BLaER1 treated with 17β-estradiol and CSF1 and Interleukin-3, amounts not matched to agents 10 nM and 100 nM (cell line): Measurements from ENCODE around the gene MC5R.
"Not testable (repeated sequence)": the region's sequence is repeated elsewhere in the genome, so short reads cannot be mapped to it uniquely, and the experiment has no call there.

Source experiments
- H3K27ac ChIP-seq, 11 experiments: shearing (Covaris generic); formaldehyde crosslinking; 2 replicates each; pipeline ENCODE4 v1.8.1; 2022
- H3K27me3 ChIP-seq, 11 experiments: shearing (Covaris generic); formaldehyde crosslinking; 2 replicates each; pipeline ENCODE4 v1.8.1; 2022
- H3K36me3 ChIP-seq, 11 experiments: shearing (Covaris generic); formaldehyde crosslinking; 2 replicates each; pipeline ENCODE4 v1.8.1; 2022
- H3K4me1 ChIP-seq, 10 experiments: shearing (Covaris generic); formaldehyde crosslinking; 2 replicates each; pipeline ENCODE4 v1.8.1; 2022
- H3K4me2 ChIP-seq, 11 experiments: shearing (Covaris generic); formaldehyde crosslinking; 2 replicates each; pipeline ENCODE4 v1.8.1; 2022
- H3K4me3 ChIP-seq, 10 experiments: shearing (Covaris generic); formaldehyde crosslinking; 2 replicates each; pipeline ENCODE4 v1.8.1; 2022
- H3K9ac ChIP-seq, 11 experiments: shearing (Covaris generic); formaldehyde crosslinking; 2 replicates each; pipeline ENCODE4 v1.8.1; 2022
- H3K9me3 ChIP-seq, 11 experiments: shearing (Covaris generic); formaldehyde crosslinking; replicated peaks in 1 of 11; 2 replicates each; pipeline ENCODE4 v1.8.1; 2022
- H4K20me1 ChIP-seq, 11 experiments: shearing (Covaris generic); formaldehyde crosslinking; 2 replicates each; pipeline ENCODE4 v1.8.1; 2022
- Cebpa-rat ChIP-seq, 11 experiments: shearing (Covaris generic); IDR thresholded peaks; 2 replicates each; pipeline ENCODE4 v1.8.1; 2022

MC5R gene

DNA sequence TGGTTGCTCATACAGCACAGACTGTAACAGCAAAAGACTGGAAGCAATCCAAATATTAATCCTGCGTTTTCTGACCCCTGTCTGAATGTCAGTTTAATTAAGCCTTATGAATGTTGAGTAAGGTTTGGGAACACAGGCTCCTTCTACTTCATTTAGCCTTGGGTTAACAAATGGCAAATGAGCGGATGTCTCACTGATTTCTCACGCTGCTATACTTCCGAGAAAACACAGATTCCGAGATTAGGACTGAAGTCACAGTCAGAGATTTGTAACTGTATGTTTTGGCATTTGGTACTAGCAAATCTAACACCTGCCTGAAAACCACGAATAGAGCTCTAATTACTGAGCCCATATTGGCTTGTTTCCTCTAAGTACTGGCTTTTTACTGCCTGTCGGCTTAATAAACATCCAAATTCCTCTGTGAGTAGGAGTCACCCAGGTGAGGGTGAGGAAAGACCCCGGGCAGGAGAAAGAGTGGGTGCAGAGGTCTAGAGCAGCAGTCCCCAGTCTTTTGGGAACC is 10.6 kb downstream of the MC5R start:
- Histone ChIP-seq H3K36me3 (no peaks in the 10 kb centered on the region), H3K27ac (no peak overlapping the region), H3K9ac (no peak overlapping the region), H3K4me1 (no peaks in the 10 kb centered on the region), H3K27me3 (no peaks in the 10 kb centered on the region), H4K20me1 (no peaks in the 10 kb centered on the region), H3K9me3 (peaks cover 0 to 9% (median 4%) of the 10 kb centered on the region in 11 experiments; a peak in 7 of 22 replicates), H3K4me3 (no peak overlapping the region), H3K4me2 (no peak overlapping the region)
- no peak for TF ChIP-seq Cebpa-rat (IDR thresholded peaks at IDR 0.05)

DNA sequence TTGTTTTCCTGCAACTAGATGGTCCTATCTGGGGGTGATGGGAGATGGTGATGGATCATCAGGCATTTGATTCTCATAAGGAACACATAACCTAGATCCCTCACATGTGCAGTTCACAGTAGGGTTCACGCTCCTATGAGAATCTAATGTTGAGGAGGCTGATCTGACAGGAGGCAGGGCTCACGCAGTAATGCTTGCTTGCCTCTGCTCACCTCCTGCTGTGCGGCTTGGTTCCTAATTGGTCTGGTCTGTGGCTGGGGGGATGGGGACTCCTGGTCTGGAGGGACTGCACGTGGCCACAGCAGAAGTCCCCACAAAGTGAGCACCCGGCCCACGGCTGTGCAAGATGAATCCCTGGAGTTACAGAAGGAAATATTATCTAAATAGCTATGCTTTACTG is 11.3 kb downstream of the MC5R start:
- Histone ChIP-seq H3K4me1 (no peaks in the 10 kb centered on the region), H3K4me2 (no peak overlapping the region), H4K20me1 (no peaks in the 10 kb centered on the region), H3K27ac (no peak overlapping the region), H3K9ac (no peak overlapping the region), H3K9me3 (peaks cover 0 to 9% (median 4%) of the 10 kb centered on the region in 11 experiments; a peak in 7 of 22 replicates), H3K4me3 (no peak overlapping the region), H3K36me3 (no peaks in the 10 kb centered on the region), H3K27me3 (no peaks in the 10 kb centered on the region)
- TF ChIP-seq Cebpa-rat (IDR thresholded peaks at IDR 0.05): no peak

DNA sequence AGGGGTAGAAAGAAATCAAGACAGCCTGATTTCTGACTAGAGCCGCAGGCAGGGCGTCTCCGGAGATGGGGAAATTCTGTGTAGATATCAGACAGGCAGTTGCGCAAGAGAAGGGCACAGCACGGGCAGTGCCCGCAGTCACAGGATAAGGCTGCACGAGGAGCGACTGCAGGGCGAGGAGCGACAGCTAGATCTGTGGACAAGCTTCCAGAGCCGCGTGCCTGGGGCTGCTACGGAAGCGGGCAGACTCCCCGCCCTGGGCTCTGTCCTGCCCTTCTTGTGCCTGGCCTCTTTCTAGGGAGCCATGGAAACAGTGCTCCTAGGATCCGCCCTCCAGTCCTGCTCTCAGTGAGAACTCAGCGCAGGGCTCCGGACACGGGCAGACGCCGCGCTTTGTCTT is 12.6 kb downstream of the MC5R start:
- Histone ChIP-seq H3K36me3 (no peaks in the 10 kb centered on the region), H3K9ac (no peak overlapping the region), H3K9me3 (peaks cover 0 to 9% (median 4%) of the 10 kb centered on the region in 11 experiments; a peak in 7 of 22 replicates), H3K4me1 (no peaks in the 10 kb centered on the region), H3K27ac (no peak overlapping the region), H3K4me3 (no peak overlapping the region), H3K4me2 (no peak overlapping the region), H4K20me1 (no peaks in the 10 kb centered on the region), H3K27me3 (no peaks in the 10 kb centered on the region)
- peak in 3 of 11 experiments; percentile 12 to 82 (median 53); a peak in 4 of 22 replicates for TF ChIP-seq Cebpa-rat (IDR thresholded peaks at IDR 0.05)

DNA sequence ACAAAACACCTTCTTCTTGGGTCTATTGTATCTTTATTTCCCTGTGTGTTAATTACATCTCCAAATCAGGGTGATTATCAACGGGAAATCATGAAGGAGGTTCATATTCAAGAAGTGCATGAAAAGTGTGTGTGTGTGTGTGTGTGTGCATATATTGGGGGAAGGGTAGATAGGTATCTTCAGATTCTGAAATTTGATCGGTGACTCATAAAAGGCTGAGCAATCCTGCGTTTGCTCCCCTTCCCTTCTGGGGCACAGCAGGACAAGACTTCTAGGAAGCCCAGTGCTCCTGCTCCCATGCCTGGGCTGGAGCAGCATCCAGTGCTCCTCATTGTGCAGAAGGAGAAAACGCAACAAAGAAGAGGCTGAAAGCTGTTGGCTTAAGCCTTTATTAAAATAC is 25.8 kb downstream of the MC5R start:
- Histone ChIP-seq H3K27me3 (no peaks in the 10 kb centered on the region), H4K20me1 (no peaks in the 10 kb centered on the region), H3K9ac (no peak overlapping the region), H3K9me3 (peaks cover 29 to 44% (median 36%) of the 10 kb centered on the region in 11 experiments), H3K4me3 (no peak overlapping the region), H3K4me2 (no peak overlapping the region), H3K27ac (no peak overlapping the region), H3K36me3 (no peaks in the 10 kb centered on the region), H3K4me1 (peaks cover 0 to 17% (median 14%) of the 10 kb centered on the region in 10 experiments; a peak in 17 of 20 replicates)
- TF ChIP-seq Cebpa-rat (IDR thresholded peaks at IDR 0.05): no peak

DNA sequence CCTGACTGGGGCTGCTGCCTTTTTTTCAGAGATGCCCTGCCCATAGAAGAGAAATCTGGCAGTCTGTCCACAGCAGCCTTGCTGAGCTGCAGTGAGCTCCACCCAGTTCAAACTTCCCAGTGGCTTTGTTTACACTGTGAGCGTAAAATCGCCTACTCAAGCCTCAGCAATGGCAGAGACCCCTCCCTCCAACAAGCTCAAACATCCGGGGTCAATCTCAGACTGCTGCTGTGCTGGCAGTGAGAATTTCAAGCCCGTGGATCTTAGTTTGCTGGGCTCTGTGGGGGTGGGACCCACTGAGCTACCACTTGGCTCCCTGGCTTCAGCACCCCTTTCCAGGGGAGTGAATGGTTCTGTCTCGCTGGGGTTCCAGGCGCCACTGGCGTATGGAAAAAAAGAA is 38.9 kb downstream of the MC5R start:
- not testable (repeated sequence) for H3K27me3 ChIP-seq, H3K4me2 ChIP-seq, H4K20me1 ChIP-seq, H3K4me3 ChIP-seq, H3K27ac ChIP-seq, H3K36me3 ChIP-seq, H3K9ac ChIP-seq
- Histone ChIP-seq H3K4me1 (peaks cover 0 to 17% (median 3%) of the 10 kb centered on the region in 10 experiments; a peak in 8 of 20 replicates), H3K9me3 (peaks cover 22 to 51% (median 39%) of the 10 kb centered on the region in 11 experiments; a peak in 21 of 22 replicates)

DNA sequence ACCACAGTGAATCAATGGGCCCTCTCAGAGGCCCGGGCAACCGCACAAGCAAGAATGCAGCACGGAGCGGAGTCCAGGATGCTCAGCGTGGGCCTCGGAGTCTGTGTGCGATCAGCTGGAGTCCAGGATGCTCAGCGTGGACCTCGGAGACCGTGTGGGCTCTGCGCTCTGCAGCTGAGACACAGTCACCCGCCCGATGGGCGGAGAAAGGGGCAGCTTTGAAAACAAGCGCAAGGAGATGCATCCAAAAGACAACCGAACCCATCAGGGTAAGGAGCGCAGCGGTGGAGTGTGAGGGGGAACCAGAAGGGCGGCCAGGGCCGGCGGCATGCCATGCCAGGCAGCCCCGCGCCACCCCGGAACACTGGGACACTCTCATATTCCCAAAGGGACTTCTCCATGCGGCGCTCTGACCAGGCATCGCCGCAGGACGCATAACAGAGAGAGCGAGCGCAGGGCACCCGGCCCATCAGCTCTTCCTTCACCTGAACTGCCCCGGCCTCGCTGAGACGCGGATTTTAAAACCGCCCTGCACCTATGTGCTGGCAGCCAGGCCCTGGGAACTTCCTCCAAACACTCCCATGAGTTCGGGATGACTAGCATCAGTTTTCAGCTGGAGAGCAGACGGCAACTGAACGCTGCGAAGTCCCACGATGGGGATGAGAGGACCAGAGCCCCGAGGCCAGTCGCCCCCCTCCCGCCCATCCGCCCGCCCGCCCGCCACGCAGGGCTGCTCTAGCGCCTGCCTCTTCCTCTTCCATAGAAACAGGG is 44.7 kb downstream of the MC5R start:
- no peak for TF ChIP-seq Cebpa-rat (IDR thresholded peaks at IDR 0.05)
- Histone ChIP-seq H3K9ac (no peak overlapping the region), H3K9me3 (peaks cover 6 to 23% (median 14%) of the 10 kb centered on the region in 11 experiments; a peak in 19 of 22 replicates), H3K27ac (no peak overlapping the region), H3K36me3 (no peaks in the 10 kb centered on the region), H3K4me3 (no peak overlapping the region), H4K20me1 (no peaks in the 10 kb centered on the region), H3K4me1 (peaks cover 0 to 35% (median 7%) of the 10 kb centered on the region in 10 experiments; a peak in 11 of 20 replicates), H3K27me3 (peaks cover 0 to 9% (median 7%) of the 10 kb centered on the region in 11 experiments; a peak in 11 of 22 replicates), H3K4me2 (peak overlapping the region in 7 of 11 experiments; percentile 1 to 51 (median 22); a peak in 7 of 22 replicates)

DNA sequence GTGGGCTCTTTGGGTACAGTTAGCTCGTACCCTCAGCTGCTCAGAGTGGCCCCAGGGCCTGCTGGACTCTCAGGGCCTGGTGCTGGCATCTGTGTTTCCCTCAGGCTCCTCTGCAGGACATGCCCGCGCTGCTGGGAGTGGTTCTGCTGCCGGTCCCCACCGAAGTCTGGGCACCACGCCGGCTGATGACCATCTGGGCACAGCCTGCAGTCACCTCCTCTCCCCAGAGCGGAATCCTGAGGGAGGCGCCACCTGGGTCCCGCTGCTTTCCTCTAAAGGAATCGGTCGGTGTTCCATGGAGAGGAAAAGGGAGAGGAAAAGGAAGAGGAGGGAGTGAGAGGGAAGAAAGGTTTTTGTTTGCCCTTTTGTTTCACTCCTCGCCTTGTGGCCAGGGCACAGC is 47.8 kb downstream of the MC5R start:
- no peak for TF ChIP-seq Cebpa-rat (IDR thresholded peaks at IDR 0.05)
- H3K27me3 ChIP-seq: peaks cover 0 to 9% (median 7%) of the 10 kb centered on the region in 11 experiments; a peak in 11 of 22 replicates

DNA sequence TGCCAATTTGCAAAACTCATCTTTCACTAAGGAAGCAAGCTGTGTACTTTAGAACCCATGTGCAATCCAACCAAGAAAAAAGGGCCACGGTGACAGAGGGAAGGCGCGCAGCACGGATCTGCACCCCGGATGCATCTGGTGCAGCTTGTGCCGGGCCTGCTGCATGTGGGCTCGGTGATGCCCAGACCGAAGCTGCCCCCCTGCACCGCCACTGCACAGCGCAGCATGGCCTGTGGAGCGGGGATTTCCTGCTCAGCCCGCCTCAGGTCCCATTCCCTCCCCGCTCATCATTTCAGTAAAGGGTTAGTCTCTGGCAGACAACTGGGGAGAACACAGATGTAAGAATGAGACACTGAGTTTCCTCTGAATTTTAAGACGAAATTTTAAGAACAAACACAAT is 48.4 kb downstream of the MC5R start:
- no peak overlapping the region for H3K9ac ChIP-seq
- H4K20me1 ChIP-seq: no peaks in the 10 kb centered on the region
- H3K4me3 ChIP-seq: no peak overlapping the region
- peaks cover 0 to 5% (median 0%) of the 10 kb centered on the region in 11 experiments; a peak in 3 of 22 replicates for H3K9me3 ChIP-seq
- no peak overlapping the region for H3K4me2 ChIP-seq
- H3K36me3 ChIP-seq: no peaks in the 10 kb centered on the region
- no peak overlapping the region for H3K27ac ChIP-seq
- TF ChIP-seq Cebpa-rat (IDR thresholded peaks at IDR 0.05): no peak
- H3K4me1 ChIP-seq: peaks cover 0 to 27% (median 7%) of the 10 kb centered on the region in 10 experiments; a peak in 11 of 20 replicates
- H3K27me3 ChIP-seq: peaks cover 0 to 9% (median 7%) of the 10 kb centered on the region in 11 experiments; a peak in 11 of 22 replicates

More for the DNA sequence above, 47.8 kb downstream of the MC5R start:
- Histone ChIP-seq H3K4me1 (peaks cover 0 to 33% (median 7%) of the 10 kb centered on the region in 10 experiments; a peak in 11 of 20 replicates), H4K20me1 (no peaks in the 10 kb centered on the region), H3K36me3 (no peaks in the 10 kb centered on the region), H3K4me3 (no peak overlapping the region), H3K9me3 (no peaks in the 10 kb centered on the region), H3K9ac (no peak overlapping the region), H3K4me2 (peak overlapping the region in 3 of 11 experiments; percentile 1 to 25 (median 22); a peak in 1 of 22 replicates), H3K27ac (no peak overlapping the region)

DNA sequence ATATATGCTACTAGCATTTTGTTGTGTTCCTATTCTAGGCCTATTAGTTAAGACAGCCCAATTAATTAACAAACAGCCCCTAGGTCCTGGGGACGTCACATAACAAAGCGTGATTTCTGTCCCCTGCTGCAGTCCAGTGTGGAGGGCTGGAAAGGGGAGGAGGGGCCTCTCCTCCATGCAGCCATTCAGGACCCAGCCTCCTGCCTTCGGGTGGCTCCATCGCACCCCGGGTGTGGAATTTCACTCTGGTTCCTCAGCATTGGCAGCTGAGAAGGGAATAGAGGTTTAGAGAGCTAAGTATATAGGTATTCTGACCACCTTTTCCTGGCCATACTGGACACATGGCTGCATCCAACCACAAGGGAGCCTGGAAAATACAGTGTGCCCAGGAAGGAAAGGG is 49.0 kb downstream of the MC5R start:
- Histone ChIP-seq H3K4me3 (no peak overlapping the region), H3K36me3 (no peaks in the 10 kb centered on the region), H3K9ac (no peak overlapping the region), H3K4me2 (no peak overlapping the region), H3K27me3 (peaks cover 0 to 9% (median 7%) of the 10 kb centered on the region in 11 experiments; a peak in 11 of 22 replicates), H3K9me3 (peaks cover 0 to 5% (median 0%) of the 10 kb centered on the region in 11 experiments; a peak in 3 of 22 replicates), H4K20me1 (no peaks in the 10 kb centered on the region), H3K27ac (no peak overlapping the region), H3K4me1 (peaks cover 0 to 21% (median 4%) of the 10 kb centered on the region in 10 experiments; a peak in 11 of 20 replicates)
- no peak for TF ChIP-seq Cebpa-rat (IDR thresholded peaks at IDR 0.05)
